Right atrium auricular region (tissue), 2 donors: ENCODE data around the gene EPC2. TPM values are rescaled to one million over a fixed set of nuclear protein-coding genes. Genes with fewer than 3 reads are reported as not detected.

Experiments used
- DNase-seq: peaks from one replicate; pipeline ENCODE4 v3.0.0-alpha.2; 2019; ENCODE audit warnings: low spot score
- H3K27ac ChIP-seq, 2 donors: fragments of 200-600 bp; sonication (generic); 1 replicate in 1 of 2; 2 replicates in 1 of 2; pipeline ENCODE4 v1.5.1; 2016 to 2019
- H3K27me3 ChIP-seq, 2 donors: fragments of 200-600 bp; sonication (generic); one replicate each; pipeline versions ENCODE4 v1.5.1 to v1.6.0; 2017 to 2019
- H3K36me3 ChIP-seq: fragments of 200-600 bp; sonication (generic); one replicate; pipeline ENCODE4 v1.5.1; 2016
- H3K4me1 ChIP-seq, 2 donors: fragments of 200-600 bp; sonication (generic); one replicate each; pipeline versions ENCODE4 v1.5.1 to v1.6.0; 2017 to 2019
- H3K4me3 ChIP-seq, 2 donors: fragments of 200-600 bp; sonication (generic); 1 replicate in 1 of 2; 2 replicates in 1 of 2; pipeline ENCODE4 v1.5.1; 2017 to 2019; ENCODE audit warnings: mild to moderate bottlenecking in 1 of 2, moderate library complexity in 1 of 2
- H3K9me3 ChIP-seq, 2 donors: fragments of 200-600 bp; sonication (generic); one replicate each; pipeline ENCODE4 v1.5.1; 2019
- total RNA-seq, 2 donors: library from RNA; depleted of rRNA; stranded (reverse); fragments of >200 nt; gene quantifications; one replicate each; pipeline ENCODE4 v1.1.0, GENCODE V29; 2016
- TF ChIP-seq, protein P1 (sequence below), 2 donors: fragments of 200-600 bp; sonication (generic); IDR thresholded peaks; one replicate each; pipeline ENCODE4 v1.5.1; 2019; ENCODE audit warnings: antibody characterized with exemption in 2 of 2

Gene EPC2
- total RNA-seq, 2 donors from 2014 or later, result 17.8 to 18.3 TPM

DNA sequence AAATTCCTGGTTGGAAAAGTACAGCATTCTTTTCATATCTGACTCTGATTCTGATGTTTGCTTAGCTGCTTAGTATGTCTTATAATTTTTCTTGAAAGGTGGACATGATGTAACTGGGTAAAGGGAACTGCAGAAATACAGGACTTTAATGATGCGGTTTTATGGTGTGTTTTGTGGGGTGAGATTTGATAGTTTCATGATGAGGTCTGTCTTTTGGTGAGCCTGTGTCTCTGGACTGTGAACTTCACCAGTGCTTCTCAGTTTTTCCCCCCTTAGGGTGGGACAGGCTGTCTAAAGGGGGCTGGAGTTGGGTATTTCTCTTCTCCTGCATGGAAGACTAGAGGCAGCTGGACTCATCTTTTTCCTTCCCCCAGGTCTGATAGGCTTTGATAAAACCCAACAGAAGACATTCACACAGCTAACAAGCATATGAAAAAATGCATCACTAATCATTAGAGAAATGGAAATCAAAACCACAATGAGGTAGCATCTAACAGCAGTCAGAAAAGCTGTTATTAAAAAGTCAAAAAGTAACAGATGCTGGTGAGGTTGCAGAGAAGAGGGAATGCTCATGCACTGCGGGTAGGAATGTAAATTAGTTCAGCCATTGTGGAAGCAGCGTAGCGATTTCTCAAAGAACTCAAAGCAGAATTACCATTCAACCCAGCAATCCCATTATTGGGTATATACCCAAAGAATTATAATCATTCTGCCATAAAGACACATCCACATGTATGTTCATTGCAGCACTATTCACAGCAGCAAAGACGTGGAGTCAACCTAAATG is 77.6 kb downstream of the EPC2 start:
- H3K9me3 ChIP-seq, result peaks cover 3 to 5% of the 10 kb centered on the region in 2 donors
- no peaks in the 10 kb centered on the region for H3K27me3 ChIP-seq
- TF ChIP-seq, protein P1, sequence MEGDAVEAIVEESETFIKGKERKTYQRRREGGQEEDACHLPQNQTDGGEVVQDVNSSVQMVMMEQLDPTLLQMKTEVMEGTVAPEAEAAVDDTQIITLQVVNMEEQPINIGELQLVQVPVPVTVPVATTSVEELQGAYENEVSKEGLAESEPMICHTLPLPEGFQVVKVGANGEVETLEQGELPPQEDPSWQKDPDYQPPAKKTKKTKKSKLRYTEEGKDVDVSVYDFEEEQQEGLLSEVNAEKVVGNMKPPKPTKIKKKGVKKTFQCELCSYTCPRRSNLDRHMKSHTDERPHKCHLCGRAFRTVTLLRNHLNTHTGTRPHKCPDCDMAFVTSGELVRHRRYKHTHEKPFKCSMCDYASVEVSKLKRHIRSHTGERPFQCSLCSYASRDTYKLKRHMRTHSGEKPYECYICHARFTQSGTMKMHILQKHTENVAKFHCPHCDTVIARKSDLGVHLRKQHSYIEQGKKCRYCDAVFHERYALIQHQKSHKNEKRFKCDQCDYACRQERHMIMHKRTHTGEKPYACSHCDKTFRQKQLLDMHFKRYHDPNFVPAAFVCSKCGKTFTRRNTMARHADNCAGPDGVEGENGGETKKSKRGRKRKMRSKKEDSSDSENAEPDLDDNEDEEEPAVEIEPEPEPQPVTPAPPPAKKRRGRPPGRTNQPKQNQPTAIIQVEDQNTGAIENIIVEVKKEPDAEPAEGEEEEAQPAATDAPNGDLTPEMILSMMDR (IDR thresholded peaks at IDR 0.05), result no peak
- H3K27ac ChIP-seq, result no peak overlapping the region
- H3K36me3 ChIP-seq, result no peaks in the 10 kb centered on the region
- no peak overlapping the region for H3K4me3 ChIP-seq
- no peak for DNase-seq
- peaks cover 0 to 16% of the 10 kb centered on the region in 2 donors for H3K4me1 ChIP-seq

DNA sequence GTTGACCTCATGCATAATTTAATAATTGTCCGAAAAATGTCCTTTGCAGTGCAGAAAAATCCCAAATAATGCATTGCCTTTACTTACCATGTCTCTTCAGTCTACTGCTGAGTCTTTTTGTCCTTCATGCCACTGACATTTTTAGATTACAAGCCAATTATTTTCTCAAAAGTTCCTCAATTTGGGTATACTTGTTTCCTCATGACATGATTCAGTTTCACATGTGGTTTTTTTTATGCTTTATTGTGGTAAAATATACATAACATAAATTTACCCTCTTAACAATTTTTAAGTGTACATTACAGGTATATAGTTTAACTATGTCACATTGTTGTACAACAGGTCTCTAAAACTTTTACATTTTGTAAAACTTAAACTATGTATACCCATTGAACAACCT is 81.0 kb downstream of the EPC2 start:
- TF ChIP-seq, protein P1 (IDR thresholded peaks at IDR 0.05), result no peak
- DNase-seq, result no peak
- H3K4me1 ChIP-seq, result peaks cover 0 to 4% of the 10 kb centered on the region in 2 donors

DNA sequence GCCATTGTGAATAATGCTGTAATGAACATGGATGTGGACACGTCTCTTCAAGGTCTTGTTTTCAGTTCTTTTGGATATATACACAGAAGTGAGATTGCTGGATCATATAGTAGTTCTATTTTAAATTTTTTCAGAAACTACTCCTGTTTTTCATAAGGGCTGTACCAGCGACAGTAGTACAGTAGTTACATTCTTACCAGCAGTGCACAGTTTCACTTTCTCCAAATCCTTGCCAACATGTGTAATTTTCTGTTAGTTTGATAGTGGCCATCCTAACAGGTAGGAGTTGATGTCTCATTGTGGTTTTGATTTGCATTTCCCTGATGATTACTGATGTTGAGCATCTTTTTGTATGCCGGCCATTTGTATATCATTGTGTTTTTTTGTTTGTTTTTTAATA is 81.7 kb downstream of the EPC2 start:
- Histone ChIP-seq H3K27me3 (no peaks in the 10 kb centered on the region), H3K4me3 (no peak overlapping the region), H3K27ac (no peak overlapping the region), H3K9me3 (peaks cover 4 to 6% of the 10 kb centered on the region in 2 donors), H3K4me1 (no peaks in the 10 kb centered on the region), H3K36me3 (no peaks in the 10 kb centered on the region)
- TF ChIP-seq, protein P1 (IDR thresholded peaks at IDR 0.05), result no peak
- no peak for DNase-seq

More for the DNA sequence above, 81.0 kb downstream of the EPC2 start:
- Histone ChIP-seq H3K27me3 (no peaks in the 10 kb centered on the region), H3K9me3 (peaks cover 4 to 6% of the 10 kb centered on the region in 2 donors), H3K27ac (no peak overlapping the region), H3K36me3 (no peaks in the 10 kb centered on the region), H3K4me3 (no peak overlapping the region)

DNA sequence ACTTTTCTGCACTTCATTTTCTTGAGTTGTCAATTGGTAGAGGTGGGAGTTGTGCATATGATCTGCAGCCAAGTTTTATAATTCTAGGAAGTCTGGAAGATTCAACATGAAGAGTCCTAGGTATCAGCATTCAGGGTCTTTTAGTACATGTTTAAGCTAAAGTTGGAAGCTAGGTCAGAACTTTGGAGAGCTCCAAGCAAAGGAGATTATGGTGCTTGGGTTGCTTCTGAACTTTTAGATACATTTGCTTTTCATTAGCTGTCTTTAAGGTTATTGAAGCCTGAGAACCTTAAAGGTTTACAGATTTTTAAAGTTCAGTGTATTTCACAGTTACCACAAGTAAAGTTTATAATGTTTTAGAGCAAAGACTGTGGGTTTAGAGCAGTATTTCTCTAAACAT is 85.5 kb downstream of the EPC2 start:
- peaks cover 4 to 6% of the 10 kb centered on the region in 2 donors for H3K9me3 ChIP-seq
- TF ChIP-seq, protein P1 (IDR thresholded peaks at IDR 0.05), result no peak
- no peaks in the 10 kb centered on the region for H3K27me3 ChIP-seq
- no peak overlapping the region for H3K4me3 ChIP-seq
- DNase-seq, result no peak
- H3K36me3 ChIP-seq, result no peaks in the 10 kb centered on the region
- H3K4me1 ChIP-seq, result no peaks in the 10 kb centered on the region
- H3K27ac ChIP-seq, result no peak overlapping the region

DNA sequence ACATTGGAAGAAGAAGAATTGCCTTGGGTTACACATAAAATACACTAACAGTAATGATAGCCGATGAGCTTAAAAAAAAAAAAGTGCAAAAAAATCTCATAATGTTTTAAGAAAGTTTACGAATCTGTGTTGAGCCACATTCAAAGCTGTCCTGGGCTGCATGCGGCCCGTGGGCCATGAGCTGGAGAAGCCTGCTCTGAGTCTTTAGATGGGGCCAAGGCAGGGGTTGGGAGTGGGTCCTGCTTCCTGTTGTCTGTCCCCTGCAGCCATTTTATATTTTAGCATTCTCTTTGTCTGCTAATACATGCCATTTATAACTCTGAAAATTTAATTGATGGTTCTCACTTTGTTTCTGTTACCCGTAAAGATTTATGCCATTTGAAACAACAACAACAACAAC is 93.2 kb downstream of the EPC2 start:
- TF ChIP-seq, protein P1 (IDR thresholded peaks at IDR 0.05), result no peak
- Histone ChIP-seq H3K4me1 (no peaks in the 10 kb centered on the region), H3K27ac (no peak overlapping the region), H3K27me3 (no peaks in the 10 kb centered on the region), H3K36me3 (no peaks in the 10 kb centered on the region), H3K9me3 (no peaks in the 10 kb centered on the region), H3K4me3 (no peak overlapping the region)
- no peak for DNase-seq
